Measurements from ENCODE around the gene SMIM10L2A.
"Not testable (repeated sequence)": the region's sequence is repeated elsewhere in the genome, so short reads cannot be mapped to it uniquely, and the experiment has no call there.

Gene SMIM10L2A

DNA sequence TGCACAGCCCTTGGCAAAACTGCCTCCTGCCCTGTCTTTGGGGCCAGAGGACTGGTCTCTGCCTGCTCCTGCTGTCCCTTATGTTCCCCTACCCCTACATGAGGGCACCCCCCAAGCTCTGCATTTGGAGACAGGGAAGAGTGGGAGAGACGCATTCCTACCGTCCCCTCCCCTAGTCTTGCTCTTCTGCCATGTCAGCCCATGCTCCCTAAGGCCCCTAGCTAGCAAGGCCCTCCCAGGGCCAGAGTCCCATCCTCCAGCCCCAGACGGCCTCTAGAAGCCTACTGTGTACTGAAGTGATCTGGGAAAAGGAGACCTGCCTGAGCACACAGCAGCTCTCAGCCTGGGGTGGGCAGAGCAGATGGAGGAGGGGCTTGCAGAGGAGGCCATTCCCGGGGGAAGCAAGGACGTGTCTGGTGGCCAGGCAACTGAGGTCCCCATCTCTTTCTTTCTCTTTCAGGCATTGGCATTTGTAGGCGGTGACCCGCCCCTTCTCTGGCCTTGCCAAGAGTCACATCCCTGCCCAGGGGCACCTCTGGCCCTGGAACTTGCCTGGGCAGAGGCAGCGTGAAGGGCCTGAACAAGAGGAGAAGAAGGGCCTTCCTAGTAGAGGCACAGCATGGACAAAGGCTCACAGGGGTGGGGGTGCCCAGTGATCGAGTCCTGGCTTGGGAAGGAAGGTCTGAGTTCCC lies 1.6 kb downstream of the SMIM10L2A start:
- DNase-seq: not testable (repeated sequence)

- no peak for DNase-seq
Measured at GRCh38 chrX:135424469-135424868, 2.7 kb downstream of the SMIM10L2A start.

GRCh38 chrX:135425026-135425965 lies 3.6 kb downstream of the SMIM10L2A start:
- DNase-seq: no peak

- DNase-seq: no peak
Measured at GRCh38 chrX:135429429-135429828, 7.7 kb downstream of the SMIM10L2A start.

DNA sequence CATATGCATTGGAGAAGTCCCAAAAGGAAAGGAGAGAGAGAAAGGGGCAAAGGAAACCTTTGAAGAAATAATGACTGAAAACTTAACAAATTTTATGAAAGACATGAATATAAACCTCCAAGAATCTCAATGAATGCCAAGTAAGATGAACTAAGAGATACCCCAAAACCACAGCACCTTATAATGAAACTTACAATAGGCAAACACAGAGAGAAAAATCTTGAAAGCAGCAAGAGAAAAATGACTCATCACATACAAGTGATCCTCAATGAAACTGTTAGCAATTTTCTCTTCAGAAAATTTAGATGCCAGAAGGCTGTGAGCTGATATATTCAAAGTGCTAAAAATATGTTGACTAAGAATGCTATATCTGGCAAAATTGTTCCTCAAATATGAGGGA lies 10.1 kb downstream of the SMIM10L2A start:
- DNase-seq: no peak

- no peak for DNase-seq
Measured at GRCh38 chrX:135432453-135432852, 10.7 kb downstream of the SMIM10L2A start.

DNA sequence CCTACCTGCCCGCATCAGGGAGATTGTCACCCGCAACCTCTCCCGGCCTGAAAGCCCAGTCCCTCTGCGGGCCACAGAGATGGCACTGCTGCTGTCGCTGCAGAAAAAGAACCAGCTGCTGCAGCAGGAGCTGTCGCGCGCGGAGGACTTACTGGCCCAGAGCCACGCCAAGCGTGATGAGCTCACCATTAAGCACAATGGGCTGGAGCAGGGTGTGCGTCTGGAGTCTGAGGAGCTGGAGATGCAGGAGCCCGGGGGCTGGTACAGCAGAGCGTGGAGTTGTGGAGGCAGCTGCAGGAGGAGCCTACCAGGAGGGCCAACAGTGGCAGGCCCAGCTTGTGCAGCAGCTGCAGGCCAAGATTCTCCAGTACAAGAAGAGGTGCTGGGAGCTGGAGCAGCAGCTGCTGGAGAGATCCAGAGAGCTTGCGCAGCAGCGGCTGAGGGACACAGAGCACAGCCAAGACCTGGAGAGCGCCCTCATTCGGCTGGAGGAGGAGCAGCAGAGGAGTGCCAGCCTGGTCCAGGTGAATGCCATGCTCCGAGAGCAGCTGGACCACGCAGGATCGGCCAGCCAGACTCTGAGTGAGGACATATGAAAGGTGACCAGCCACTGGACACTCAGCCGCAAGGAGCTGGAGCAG lies 11.3 kb downstream of the SMIM10L2A start:
- no peak for DNase-seq

GRCh38 chrX:135433531-135434257 lies 11.9 kb downstream of the SMIM10L2A start:
- DNase-seq: no peak

DNA sequence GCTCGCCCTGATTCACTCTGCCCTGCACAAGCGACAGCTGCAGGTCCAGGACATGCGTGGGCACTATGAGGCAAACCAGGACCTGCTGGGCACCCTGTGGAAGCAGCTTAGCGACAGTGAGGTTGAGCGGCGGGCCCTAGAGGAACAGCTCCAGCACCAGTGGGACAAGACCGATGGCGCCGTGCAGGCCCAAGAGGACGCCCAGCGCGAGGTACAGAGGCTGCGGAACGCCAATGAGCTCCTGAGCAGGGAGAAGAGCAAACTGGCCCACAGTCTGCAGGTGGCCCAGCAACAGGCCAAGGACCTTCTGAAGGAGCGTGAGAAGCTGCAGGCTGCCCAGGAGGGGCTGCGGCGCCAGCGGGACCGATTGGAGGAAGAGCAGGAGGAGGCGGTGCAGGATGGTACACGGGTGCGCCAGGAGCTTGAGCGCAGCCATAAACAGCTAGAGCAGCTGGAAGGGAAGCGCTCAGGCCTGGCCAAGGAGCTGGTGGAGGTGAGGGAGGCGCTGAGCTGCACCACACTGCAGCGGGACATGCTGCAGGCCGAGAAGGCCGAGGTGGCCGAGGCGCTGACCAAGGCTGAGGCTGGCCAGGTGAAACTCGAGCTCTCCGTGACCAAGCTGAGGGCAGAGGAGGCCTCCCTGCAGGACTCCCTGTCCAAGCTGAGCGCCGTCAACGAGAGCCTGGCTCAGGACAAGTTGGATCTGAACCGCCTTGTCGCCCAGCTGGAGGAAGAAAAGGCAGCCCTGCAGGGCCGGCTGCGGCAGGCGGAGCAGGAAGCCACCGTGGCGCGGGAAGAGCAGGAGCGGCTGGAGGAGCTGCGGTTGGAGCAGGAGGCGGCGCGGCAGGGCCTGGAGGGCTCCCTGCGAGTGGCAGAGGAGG lies 12.8 kb downstream of the SMIM10L2A start:
- no peak for DNase-seq

DNA sequence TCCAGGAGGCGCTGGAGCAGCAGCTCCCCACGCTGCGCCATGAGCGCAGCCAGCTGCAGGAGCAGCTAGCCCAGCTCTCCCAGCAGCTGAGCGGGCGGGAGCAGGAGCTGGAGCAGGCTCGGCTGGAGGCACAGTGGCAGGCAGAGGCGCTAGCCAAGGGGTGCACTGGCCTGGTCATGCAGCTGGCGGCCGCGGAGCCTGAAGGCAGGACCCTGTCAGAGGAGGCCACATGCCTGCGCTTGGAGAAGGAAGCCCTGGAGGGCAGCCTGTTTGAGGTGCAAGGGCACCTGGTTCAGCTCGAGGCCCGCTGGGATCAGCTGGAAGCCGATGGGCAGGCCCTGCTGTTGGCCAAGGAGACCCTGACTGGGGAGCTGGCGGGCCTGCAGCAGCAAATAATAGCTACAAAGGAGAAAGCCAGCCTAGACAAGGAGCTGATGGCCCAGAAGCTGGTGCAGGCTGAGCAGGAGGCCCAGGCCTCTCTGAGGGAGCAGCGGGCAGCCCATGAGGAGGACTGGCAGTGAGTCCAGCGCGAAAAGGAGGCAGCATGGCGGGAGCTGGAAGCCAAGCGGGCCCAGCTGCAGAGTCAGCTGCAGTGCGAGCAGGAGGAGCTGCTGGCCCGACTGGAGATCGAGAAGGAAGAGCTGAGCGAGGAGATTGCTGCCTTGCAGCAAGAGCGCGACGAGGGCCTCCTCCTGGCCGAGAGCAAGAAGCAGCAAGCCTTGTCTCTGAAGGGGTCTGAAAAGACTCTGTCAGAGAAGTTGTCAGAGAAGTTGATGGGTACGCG lies 13.6 kb downstream of the SMIM10L2A start:
- no peak for DNase-seq

GRCh38 chrX:135435933-135436332 lies 14.2 kb downstream of the SMIM10L2A start:
- no peak for DNase-seq

- no peak for DNase-seq
Measured at GRCh38 chrX:135436456-135436855, 14.7 kb downstream of the SMIM10L2A start.

GRCh38 chrX:135436966-135437866 lies 15.5 kb downstream of the SMIM10L2A start:
- no peak for DNase-seq

GRCh38 chrX:135437867-135438733 lies 16.4 kb downstream of the SMIM10L2A start:
- DNase-seq: peak; percentile 1

DNA sequence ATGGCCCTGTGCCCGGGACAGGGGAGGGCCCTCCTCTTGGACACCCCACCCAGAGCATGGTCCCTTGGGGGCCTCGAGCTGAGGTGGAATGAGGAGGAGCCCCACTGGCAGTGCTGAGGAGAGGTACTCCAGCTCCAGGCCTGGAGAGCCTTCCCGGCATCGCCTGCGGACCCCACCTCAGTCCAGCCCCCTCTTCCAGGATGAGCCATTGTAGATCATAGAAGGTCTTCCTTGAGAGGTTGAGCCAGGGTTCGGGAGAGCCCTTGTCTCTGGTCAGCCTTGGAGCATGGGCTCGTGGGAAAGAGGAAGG lies 16.9 kb downstream of the SMIM10L2A start:
- no peak for DNase-seq

GRCh38 chrX:135449637-135450550 lies 28.1 kb downstream of the SMIM10L2A start:
- DNase-seq: no peak

DNA sequence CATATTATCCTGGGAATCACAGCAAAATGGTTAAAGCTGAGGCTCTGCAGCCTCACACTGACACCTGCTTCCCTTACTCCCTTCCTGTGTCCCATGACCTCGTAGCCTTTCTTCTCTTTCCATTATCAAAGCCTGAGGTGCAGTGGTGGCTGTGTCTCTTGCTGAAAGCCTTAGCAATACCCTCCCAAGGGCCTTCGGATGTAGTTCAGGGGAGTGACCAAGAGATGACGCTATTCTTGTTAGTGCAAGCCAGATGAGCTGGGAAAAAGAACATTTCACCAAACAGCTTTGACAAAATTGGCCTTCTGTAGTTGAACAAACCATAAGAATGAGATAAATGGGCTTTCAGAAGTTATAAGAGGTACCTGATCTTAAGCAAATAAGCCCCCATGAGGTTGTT lies 31.6 kb downstream of the SMIM10L2A start:
- no peak for DNase-seq

GRCh38 chrX:135454816-135455215 lies 33.1 kb downstream of the SMIM10L2A start:
- no peak for DNase-seq
